Activated CD8-positive, alpha-beta memory T cell treated with anti-CD3 and anti-CD28 coated beads for 36 hours (primary cell): ENCODE data around the gene TRIM47. TPM values are rescaled to one million over a fixed set of nuclear protein-coding genes. Genes with fewer than 3 reads are reported as not detected.

ENCODE experiments used
- CTCF ChIA-PET: fragments of 350-600 bp; sonication (Branson Sonifier 250); formaldehyde crosslinking; loops from one replicate; lab custom pipeline; 2021; ENCODE audit warnings: antibody characterized with exemption; lab: Charles Lee
- POLR2A ChIA-PET: fragments of 350-600 bp; sonication (Branson Sonifier 250); formaldehyde crosslinking; loops from one replicate; lab custom pipeline; 2021; ENCODE audit warnings: antibody characterized with exemption; lab: Charles Lee
- total RNA-seq, 2 experiments: library from RNA; stranded (reverse); gene quantifications; one replicate each; pipeline ENCODE4 v1.2.3, GENCODE V29; 2021

The TRIM47 gene
- total RNA-seq, 2 experiments from 2014 or later = 15.6 to 17.5 TPM

DNA sequence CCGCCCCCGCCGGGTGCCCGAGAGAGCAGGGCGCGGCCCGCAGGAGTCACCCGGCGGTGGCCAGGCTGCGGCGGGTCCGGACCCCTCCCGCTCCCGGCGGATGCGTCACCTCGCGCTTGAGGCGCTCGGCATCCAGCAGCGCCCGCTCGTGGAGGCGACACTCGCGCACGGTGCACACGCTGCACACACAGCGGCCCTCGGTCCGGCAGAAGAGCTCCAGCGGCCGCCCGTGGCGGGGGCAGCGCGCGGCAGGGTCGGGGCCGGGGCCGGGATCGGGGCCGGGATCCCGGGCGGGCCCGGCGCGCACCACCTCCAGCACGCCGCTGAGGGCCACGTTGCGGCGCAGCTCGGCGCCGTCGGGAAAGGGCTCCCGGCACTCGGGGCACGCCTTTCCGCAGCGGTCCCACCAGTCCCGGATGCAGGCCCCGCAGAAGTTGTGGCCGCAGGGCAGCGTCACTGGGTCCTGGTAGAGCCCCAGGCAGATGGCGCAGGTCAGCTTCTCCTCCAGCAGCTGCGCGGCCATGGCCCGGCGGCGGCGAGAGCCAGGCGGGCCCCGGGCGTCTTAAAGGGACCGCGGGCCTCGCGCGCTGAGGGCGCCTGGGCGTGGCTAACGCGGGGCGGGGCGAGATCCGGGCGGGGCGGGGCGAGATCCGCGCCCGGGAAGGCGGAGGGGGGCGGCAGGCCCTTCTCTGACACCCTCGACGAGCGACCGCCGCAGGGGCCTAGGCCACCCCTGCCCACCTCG is 18.2 kb upstream of the TRIM47 start, which contains the start of gene TRIM65:
Gene TRIM65, minus strand, starts transcription at position 537 of the 745 bp plus-strand sequence. Its CDS starts 14 bp downstream, at position 523.
- POLR2A ChIA-PET = interaction anchor here (0.6 to 2.3 kb wide), 16 partner anchors 8 to 384 kb away, joined by 3 to 19 read pairs (median 4); partner anchors contain the start of genes MRPL38, TRIM47, UNK and WBP2
- CTCF ChIA-PET = interaction anchor here (0.6 to 3.7 kb wide), 16 partner anchors 9 to 286 kb away, joined by 3 to 37 read pairs (median 4); partner anchors contain the start of genes MRPL38, TRIM47 and WBP2

GRCh38 chr17:75895370-75896155 is 17.2 kb upstream of the TRIM47 start:
- ChIA-PET POLR2A (interaction anchor here (0.7 to 2.3 kb wide), 10 partner anchors 9 to 385 kb away, joined by 3 to 19 read pairs (median 4); partner anchors contain the start of genes MRPL38, TRIM47, UNK and WBP2), CTCF (interaction anchor here (0.6 to 3.7 kb wide), 16 partner anchors 10 to 142 kb away, joined by 3 to 37 read pairs (median 4); partner anchors contain the start of genes MRPL38, TRIM47 and WBP2)

DNA sequence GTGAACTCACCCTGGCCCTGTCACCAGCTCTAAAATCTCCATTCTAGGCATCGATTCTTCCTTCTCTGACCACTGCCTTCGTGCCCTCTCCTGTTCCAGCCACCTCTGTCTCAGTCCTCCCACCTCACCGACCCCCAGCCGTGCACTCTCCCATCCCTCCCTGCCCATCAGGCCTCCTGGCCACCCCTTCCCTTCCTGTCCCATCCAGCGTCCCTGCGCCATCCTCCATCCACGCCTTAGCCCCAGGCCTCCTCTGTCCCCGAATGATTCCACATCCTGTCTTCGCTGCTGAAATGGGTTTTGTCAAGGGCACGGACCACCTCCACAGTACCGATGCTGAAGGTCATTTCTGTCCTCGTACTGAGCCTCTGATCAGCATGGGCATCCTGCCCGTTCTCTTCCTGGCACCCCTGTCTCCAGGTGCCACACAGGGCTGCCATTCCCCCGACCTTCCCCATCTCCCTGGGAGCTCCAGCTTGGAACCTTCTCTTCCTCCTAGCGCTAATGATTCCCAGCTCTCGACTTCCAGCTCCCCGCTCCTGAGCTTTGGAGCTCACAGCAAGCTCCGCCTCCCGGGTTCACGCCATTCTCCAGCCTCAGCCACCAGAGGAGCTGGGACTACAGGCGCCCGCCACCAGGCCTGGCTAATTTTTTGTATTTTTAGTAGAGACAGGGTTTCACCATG is 15.8 kb upstream of the TRIM47 start:
- ChIA-PET POLR2A (interaction anchor here (0.6 kb wide), 1 partner anchor 8 kb away, joined by 4 read pairs; no protein-coding TSS in a partner anchor), CTCF (interaction anchor here (0.8 to 6.4 kb wide), 7 partner anchors 10 to 111 kb away, joined by 4 to 25 read pairs (median 4); partner anchors contain the start of genes TRIM47 and UNC13D)

GRCh38 chr17:75893305-75894048 is 15.1 kb upstream of the TRIM47 start:
- ChIA-PET POLR2A (no interaction called here), CTCF (interaction anchor here (0.8 to 6.4 kb wide), 5 partner anchors 11 to 49 kb away, joined by 4 to 25 read pairs (median 5); partner anchors contain the start of genes TRIM47 and UNC13D)

GRCh38 chr17:75892556-75893224 is 14.3 kb upstream of the TRIM47 start:
- CTCF ChIA-PET = interaction anchor here (1.4 to 6.4 kb wide), 3 partner anchors 11 to 48 kb away, joined by 4 to 25 read pairs (median 5); partner anchors contain the start of genes TRIM47 and UNC13D
- POLR2A ChIA-PET = no interaction called here

DNA sequence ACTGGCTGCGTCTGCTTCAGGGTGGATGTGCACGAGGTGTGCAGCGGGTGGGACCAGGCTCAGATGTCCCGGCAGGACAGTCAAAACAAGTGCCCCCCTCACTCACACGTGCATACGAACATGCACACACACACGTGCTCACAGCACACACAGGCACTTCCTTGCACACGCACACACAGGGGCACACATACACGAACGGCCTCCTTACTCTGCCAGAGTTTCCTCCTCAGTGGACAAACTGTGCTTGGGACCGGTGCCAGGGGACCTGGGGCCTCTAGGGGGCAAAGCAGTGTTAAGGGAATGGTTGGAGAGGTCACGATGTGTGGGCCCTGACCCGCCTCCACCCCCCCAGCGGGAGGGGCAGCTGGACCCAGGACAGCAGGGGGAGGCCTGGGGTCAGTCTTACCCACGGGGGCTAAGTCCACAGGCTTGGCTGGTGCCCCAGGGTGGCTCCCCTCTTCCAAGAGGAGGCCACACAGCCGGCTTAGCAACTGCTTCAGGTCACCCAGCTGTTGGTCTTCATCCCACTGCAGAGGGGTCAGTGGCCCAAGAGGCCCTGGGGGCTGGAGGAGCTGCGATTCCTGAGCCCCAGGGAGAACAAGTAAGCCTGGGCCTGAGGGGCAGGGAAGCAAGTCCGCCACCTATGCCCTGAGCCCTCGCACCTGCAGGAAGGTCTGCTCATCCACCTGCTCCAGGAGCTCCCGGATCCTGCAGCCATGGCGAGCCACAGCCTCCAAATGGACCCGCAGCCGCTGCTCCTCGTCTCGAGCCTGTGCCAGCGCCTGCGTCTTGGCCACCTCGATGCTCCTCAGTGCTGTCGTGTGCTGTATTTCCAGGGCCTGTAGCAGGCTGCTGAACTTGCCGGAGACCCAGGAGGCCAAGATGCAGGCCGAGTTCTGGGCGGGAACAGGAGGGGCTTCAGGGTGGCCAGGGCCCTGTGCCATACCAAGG is 13.5 kb upstream of the TRIM47 start:
- ChIA-PET CTCF (interaction anchor here (0.9 to 6.4 kb wide), 3 partner anchors 14 to 62 kb away, joined by 3 to 25 read pairs (median 3); partner anchors contain the start of gene TRIM47), POLR2A (no interaction called here)

- CTCF ChIA-PET = interaction anchor here (0.9 to 6.4 kb wide), 3 partner anchors 13 to 61 kb away, joined by 3 to 25 read pairs (median 3); partner anchors contain the start of gene TRIM47
- POLR2A ChIA-PET = no interaction called here
These were observed 12.7 kb upstream of the TRIM47 start for GRCh38 chr17:75891022-75891604.

DNA sequence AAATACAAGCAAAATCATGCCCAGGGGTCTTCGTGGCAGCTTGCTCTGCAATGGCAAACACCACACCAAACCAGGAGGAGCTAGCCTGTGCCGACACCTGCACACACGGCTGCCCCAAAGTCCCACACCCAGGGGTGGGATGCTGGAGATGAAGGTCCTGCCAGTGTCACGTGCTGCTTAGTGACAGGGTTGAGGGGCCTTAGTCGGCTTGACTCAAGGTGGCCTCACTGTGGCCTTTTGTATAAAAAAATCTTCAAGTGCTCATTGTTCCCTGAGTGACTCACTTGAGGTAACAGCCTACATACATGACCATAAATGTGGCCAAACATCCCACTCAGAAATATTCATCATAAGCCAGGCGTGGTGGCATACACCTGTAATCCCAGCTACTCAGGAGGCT is 11.1 kb upstream of the TRIM47 start:
- POLR2A ChIA-PET = no interaction called here
- CTCF ChIA-PET = interaction anchor here (0.7 to 6.4 kb wide), 3 partner anchors 11 to 463 kb away, joined by 3 to 25 read pairs (median 4); partner anchors contain the start of gene TRIM47

DNA sequence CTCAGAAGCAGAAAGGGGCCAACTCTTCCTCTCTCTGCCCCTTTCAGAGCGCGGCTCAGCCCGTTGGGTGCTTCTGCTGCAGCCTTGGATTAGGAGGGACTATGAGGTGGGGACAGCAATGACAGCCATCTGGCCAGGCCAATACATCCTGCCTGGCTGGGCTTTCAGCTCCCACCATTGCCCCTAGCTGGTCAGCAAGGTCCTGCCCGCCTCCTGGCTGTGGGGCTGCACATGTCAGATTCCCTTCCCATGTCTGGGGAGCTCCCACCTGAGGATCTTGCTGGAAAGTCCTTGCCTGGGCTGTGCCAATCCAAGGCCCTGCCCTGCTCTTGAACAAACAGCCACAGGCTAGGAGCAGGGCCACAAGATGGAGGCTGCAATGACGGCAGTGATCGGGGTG is 10.1 kb upstream of the TRIM47 start:
- CTCF ChIA-PET = interaction anchor here (1.1 to 6.4 kb wide), 2 partner anchors 10 to 17 kb away, joined by 3 to 25 read pairs; partner anchors contain the start of genes MRPL38 and TRIM47
- POLR2A ChIA-PET = no interaction called here

DNA sequence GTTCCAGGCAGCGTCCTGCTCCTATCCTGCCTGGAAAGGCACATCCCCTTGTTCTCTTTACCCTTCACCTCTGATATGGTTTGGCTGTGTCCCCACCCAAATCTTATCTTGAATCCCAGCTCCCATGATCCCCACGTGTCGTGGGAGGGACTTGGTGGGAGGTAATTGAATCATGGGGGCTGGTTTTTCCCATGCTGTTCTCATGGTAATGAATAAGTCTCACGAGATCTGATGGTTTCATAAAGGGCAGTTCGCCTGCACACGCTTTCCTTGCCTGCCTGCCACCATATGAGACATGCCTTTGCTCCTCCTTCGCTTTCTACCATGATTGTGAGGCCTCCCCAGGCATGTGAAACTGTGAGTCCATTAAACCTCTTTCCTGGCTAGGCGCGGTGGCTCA is 7.5 kb upstream of the TRIM47 start:
- ChIA-PET CTCF (interaction anchor here (1.2 kb wide), 2 partner anchors 10 kb away, joined by 3 to 4 read pairs; no protein-coding TSS in a partner anchor), POLR2A (interaction anchor here (0.6 kb wide), 2 partner anchors 9 to 369 kb away, joined by 4 to 5 read pairs; partner anchors contain the start of gene TSEN54)

DNA sequence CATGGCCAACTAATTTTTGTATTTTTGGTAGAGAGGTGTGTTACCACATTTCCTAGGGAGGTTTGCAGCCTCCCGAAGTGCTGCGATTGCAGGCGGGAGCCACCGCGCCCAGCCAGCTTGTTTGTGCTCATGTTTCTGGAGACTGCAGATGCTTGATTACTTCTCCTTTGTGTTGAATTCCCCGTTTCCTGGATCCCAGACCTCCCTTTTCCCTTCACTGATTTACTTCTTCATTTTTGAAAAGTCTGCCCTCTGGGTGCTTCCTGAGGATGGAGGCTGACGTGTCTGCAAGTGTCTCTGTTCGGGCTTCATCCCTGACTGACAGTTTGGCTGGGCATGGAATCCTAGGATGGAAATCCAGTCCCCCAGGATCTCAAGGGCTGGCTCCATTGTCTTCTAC is 7.0 kb upstream of the TRIM47 start:
- POLR2A ChIA-PET = no interaction called here
- CTCF ChIA-PET = interaction anchor here (1.2 kb wide), 2 partner anchors 9 to 10 kb away, joined by 3 to 4 read pairs; no protein-coding TSS in a partner anchor

DNA sequence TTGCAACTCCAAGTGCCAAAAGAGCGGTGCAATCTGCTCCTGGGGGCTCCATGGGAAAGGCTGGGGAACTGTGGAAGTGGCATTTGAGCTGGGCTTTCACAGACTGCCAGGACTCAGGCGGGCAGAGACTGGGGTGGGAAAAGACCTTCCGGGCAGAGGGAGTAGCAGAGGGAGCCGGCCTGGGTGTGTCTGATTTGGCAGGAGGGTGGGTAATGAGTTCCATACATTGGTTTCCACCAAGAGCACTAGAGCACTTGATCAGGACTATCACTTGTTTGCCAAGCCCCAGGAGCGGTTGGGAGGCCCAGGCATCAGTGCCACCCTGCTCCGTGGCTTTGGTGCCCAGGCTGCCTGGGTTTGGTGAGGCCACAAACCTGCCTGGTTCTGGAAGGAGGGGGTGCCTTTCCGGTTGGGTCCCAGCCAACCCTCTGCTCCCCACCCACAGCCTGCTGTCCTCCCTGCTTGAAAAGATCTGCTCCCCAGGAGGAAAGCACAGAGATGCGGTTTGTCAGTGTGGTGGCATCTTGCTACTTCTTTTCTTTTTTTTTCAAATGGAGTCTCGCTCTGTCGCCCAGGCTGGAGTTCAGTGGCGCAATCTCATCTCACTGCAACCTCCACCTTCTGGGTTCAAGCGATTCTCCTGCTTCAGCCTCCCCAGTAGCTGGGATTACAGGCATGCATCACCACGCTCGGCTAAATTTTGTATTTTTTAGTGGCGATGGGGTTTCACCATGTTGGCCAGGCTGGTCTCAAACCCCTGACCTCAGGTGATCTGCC is 3.5 kb upstream of the TRIM47 start:
- ChIA-PET CTCF (interaction anchor here (0.8 to 1.4 kb wide), 3 partner anchors 12 to 21 kb away, joined by 3 to 6 read pairs (median 4); no protein-coding TSS in a partner anchor), POLR2A (interaction anchor here (1.8 kb wide), 1 partner anchor 14 kb away, joined by 6 read pairs; the partner anchor contains the start of gene TRIM65)

DNA sequence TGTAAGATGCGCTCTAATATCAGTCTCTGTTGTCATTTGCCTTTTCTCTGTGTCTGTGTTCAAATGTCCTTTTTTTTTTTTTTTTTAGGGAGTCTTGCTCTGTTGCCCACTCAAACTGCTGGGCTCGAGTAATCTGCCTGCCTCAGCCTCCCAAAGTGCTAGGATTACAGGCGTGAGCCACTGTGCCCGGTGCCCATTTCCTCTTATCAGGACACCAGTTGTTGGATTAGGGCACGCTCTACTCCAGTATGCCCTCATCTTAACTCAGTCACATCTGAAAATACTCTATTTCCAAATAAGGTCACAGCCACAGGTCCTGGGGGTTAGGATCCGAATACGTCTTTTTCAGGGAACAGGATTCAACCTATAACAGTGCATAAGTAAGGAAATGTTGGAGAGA is 1.9 kb upstream of the TRIM47 start:
- ChIA-PET CTCF (interaction anchor here (0.9 to 8.2 kb wide), 3 partner anchors 17 to 50 kb away, joined by 3 to 62 read pairs (median 37); partner anchors contain the start of gene TRIM65), POLR2A (interaction anchor here (0.7 kb wide), 1 partner anchor 31 kb away, joined by 10 read pairs; no protein-coding TSS in a partner anchor)

GRCh38 chr17:75877752-75878173 is 618 bp downstream of the TRIM47 start:
- CTCF ChIA-PET = interaction anchor here (0.6 to 8.2 kb wide), 8 partner anchors 14 to 143 kb away, joined by 3 to 62 read pairs (median 4); partner anchors contain the start of gene TRIM65
- POLR2A ChIA-PET = interaction anchor here (1.4 kb wide), 1 partner anchor 19 kb away, joined by 5 read pairs; the partner anchor contains the start of gene TRIM65
